Muscle layer of colon (tissue), 2 donors: ENCODE measurements around the gene RNF225.

ENCODE experiments used
- H3K27ac ChIP-seq: one replicate; pipeline ENCODE4 v1.7.0; 2013; ENCODE audit warnings: low read depth, mild to moderate bottlenecking, low read length, moderate library complexity
- H3K27me3 ChIP-seq, 2 donors: one replicate each; pipeline ENCODE4 v1.7.0; 2013; ENCODE audit warnings: low read length in 2 of 2, mild to moderate bottlenecking in 2 of 2; ENCODE audit not compliant: insufficient read depth in 2 of 2, control insufficient read depth in 1 of 2
- H3K36me3 ChIP-seq: one replicate; pipeline ENCODE4 v1.7.0; 2013; ENCODE audit warnings: mild to moderate bottlenecking, low read length; ENCODE audit not compliant: insufficient read depth
- H3K4me1 ChIP-seq: one replicate; pipeline ENCODE4 v1.7.0; 2013; ENCODE audit warnings: mild to moderate bottlenecking, low read length; ENCODE audit not compliant: insufficient read depth
- H3K4me3 ChIP-seq, 2 donors: one replicate each; pipeline ENCODE4 v1.7.0; 2013; ENCODE audit warnings: low read length in 2 of 2, low read depth in 1 of 2, mild to moderate bottlenecking in 1 of 2, moderate library complexity in 1 of 2
- H3K9ac ChIP-seq: one replicate; pipeline ENCODE4 v1.7.0; 2013; ENCODE audit warnings: low read length
- H3K9me3 ChIP-seq: one replicate; pipeline ENCODE4 v1.7.0; 2013; ENCODE audit warnings: mild to moderate bottlenecking, low read length
- donor health status: abdominal sarcoma.
- donor health status: Adenocarcinoma of cecum.

The RNF225 gene

DNA sequence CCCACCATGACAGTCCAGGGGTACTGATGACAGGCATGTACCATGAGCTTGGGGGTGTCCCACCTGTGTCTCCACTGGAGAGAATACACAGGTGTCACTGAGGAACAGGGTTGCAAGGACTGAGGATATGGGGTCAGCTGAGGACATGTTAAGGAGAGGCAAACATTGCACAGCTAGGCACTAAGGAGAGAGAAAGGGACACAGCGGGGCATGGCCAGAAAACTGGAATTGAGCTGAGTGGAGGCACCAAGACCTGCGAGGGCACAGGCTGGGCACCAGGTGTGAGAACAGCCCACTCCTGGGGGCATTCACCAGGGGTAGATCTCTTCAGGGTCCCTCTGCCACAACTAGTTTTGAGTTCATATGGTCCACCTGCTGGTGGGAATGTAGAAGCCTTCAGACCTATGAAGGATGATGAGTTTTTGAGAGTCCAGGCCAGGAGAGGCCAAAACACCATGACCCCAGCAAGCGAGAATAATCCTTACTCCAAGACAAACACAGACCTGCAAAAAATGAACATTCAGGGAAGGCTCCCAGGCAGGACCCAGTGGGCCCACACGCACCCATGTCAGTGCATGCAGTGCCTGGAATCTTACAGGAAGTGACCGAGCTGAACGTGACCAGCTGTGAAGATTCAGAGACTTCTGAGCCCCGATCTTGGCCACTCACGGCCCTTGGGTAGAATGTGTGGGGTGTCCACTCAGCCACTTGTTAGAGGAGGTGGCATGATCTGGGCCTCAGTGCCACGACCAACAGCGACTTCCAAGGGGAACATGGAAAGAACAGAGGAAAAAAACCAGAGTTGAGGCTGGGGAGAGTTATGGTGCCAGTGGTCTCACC, 11.6 kb downstream of the RNF225 start:
- Histone ChIP-seq H3K27ac (peak overlapping the region; percentile 98), H3K27me3 (no peaks in the 10 kb centered on the region), H3K36me3 (no peaks in the 10 kb centered on the region), H3K9me3 (no peaks in the 10 kb centered on the region), H3K9ac (peak overlapping the region; percentile 72), H3K4me3 (peak overlapping the region in 1 of 2 donors; percentile 93), H3K4me1 (peaks cover 20% of the 10 kb centered on the region)

DNA sequence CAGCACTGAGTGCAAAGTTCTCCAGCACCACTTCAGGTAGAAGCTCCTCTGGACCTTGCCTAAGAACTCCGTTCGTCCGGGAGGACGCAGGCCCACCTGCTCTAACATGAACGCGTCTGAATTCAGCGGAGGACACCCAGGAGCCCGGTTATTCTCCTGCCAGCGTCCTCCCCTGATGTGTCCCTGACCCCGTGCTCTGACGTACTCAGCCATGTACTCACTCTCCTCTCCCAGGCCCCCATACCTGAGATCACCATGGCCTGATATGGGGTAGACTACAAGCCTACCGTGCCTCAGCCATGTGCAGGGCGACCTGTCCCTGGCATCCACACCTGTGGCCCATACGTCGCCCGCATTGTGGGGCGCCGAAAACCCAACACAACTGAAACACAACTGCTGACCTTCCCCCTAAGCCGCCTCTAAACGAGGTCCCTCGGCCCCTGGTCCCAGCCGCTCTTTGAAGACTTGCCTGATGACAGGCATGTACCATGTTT, 12.2 kb downstream of the RNF225 start:
- peaks cover 20% of the 10 kb centered on the region for H3K4me1 ChIP-seq
- peak overlapping the region; percentile 72 for H3K9ac ChIP-seq
- H3K4me3 ChIP-seq: peak overlapping the region; percentile 93 to 100
- H3K36me3 ChIP-seq: no peaks in the 10 kb centered on the region
- no peaks in the 10 kb centered on the region for H3K9me3 ChIP-seq
- H3K27ac ChIP-seq: peak overlapping the region; percentile 98
- H3K27me3 ChIP-seq: no peaks in the 10 kb centered on the region

DNA sequence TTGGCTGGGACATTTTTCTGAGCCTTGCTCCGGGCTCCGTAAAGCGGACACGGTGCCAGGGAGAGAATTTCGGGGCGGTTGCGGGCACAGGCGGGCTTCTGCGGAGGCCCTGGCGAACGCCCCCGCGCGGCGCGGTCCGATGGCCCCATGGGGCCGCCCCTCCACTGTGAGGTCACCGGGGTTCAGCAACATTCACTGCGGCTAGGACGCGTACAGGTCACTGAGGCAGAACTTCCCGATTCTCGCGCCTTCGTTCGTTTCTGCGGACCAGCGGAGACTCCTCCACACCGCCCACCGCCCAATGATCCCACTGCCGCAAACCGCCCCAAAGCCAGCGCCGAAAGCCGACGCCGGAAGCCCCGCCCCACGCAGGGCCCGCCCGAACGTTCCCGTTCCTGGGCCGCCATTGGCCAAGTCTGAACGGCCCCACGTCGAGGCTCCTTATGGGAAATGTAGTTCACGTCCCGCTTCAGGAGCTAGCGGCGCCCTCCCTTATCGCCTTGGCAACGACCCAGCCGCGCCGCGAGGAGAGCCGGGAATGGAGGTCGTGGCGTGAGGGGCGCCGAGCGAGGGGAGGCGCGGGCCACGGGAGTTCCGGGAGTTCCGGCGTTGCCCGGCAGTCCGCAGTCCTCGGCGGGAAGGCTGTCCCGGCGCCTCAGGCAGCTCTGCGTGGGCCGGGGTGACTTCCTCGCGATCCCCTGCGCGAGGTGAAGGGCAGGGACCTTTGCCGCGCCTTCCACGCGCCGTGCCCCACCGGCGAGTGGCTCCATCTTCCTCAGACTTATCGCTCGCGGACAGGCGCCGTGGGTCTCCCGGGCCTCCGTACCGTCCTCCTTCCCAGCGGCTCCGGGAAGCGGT, 12.9 kb downstream of the RNF225 start, which contains the start of gene ZNF584:
ZNF584 (plus strand) TSS at position 498 of the 858 bp plus-strand sequence. CDS start 499 bp downstream, outside the sequence.
- no peaks in the 10 kb centered on the region for H3K9me3 ChIP-seq
- H3K4me3 ChIP-seq: peak within 1 kb of the TSS; percentile 93 to 100
- no peaks in the 10 kb centered on the region for H3K36me3 ChIP-seq
- H3K27ac ChIP-seq: peak within 1 kb of the TSS; percentile 98
- peak within 1 kb of the TSS; percentile 72 for H3K9ac ChIP-seq
- peaks cover 20% of the 10 kb centered on the region for H3K4me1 ChIP-seq
- no peaks in the 10 kb centered on the region for H3K27me3 ChIP-seq

DNA sequence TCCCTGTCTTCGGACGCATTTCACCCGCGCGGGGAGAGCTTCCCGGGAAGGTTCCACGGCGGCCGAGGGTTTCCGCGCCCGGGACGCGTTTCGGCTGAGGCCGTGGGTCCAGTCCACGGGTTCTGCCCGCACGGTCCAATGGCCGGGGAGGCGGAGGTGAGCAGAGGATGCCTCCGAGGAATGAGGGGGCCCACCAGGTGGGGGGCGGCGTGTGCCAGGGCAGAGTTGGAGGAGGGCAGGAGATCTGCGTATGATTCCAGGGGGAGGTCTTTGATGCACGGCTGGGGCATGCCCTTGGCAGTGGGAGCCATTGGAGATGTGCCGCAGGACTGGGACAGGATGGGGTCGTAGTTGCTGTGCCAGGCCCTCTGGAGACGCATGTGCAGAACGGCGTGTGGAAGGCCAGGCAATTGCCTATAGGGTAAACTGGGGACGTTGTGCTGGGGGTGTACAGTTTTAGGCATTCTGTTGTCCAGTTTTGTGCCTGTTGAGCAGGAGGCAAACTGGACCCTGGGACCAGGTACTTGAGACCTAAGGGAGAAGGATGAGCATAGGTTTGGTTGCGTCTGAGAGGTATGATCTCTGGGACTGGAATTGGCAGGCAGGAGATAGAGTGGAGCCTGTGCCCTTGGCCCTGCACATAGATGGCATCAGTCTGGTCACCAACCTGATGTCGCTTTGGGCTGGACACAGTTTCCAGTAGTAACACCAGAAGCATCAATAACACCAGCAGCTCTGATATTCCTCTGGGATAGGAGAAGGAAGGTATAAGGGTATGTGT, 13.7 kb downstream of the RNF225 start:
- H3K4me1 ChIP-seq: peaks cover 20% of the 10 kb centered on the region
- H3K9ac ChIP-seq: peak overlapping the region; percentile 72
- no peaks in the 10 kb centered on the region for H3K36me3 ChIP-seq
- H3K27ac ChIP-seq: peak overlapping the region; percentile 98
- no peaks in the 10 kb centered on the region for H3K27me3 ChIP-seq
- peak overlapping the region; percentile 93 to 100 for H3K4me3 ChIP-seq
- no peaks in the 10 kb centered on the region for H3K9me3 ChIP-seq

DNA sequence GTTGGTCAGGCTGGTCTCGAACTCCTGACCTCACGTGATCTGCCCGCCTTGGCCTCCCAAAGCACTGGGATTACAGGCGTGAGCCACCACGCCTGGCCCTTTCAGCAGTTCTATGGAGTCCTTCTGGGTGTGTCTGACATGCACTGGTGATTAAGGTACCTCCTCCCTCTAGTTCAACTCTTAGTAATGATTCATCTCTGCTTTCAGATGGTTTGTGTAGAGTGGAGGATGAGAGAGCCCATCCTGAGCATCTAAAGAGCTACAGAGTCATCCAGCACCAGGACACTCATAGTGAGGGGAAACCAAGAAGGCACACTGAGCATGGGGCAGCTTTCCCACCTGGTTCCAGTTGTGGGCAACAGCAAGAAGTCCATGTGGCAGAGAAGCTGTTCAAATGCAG, 21.1 kb downstream of the RNF225 start:
- no peak overlapping the region for H3K9ac ChIP-seq
- no peaks in the 10 kb centered on the region for H3K4me1 ChIP-seq
- H3K27me3 ChIP-seq: no peaks in the 10 kb centered on the region
- no peak overlapping the region for H3K4me3 ChIP-seq
- peaks cover 40% of the 10 kb centered on the region for H3K36me3 ChIP-seq
- H3K9me3 ChIP-seq: no peaks in the 10 kb centered on the region
- no peak overlapping the region for H3K27ac ChIP-seq

DNA sequence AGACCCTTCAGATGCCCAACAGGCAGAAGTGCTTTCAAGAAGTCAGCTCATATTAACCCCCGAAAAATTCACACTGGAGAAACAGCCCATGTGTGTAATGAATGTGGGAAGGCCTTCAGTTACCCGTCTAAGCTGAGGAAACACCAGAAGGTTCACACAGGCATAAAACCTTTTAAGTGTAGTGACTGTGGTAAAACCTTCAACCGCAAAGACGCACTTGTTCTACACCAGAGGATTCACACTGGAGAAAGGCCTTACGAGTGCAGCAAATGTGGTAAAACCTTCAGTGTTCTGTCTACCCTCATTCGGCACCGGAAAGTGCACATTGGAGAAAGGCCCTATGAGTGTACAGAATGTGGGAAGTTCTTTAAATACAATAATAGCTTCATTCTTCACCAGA, 21.6 kb downstream of the RNF225 start:
- Histone ChIP-seq H3K36me3 (peaks cover 40% of the 10 kb centered on the region), H3K4me3 (no peak overlapping the region), H3K27ac (no peak overlapping the region), H3K4me1 (no peaks in the 10 kb centered on the region), H3K9me3 (no peaks in the 10 kb centered on the region), H3K9ac (no peak overlapping the region), H3K27me3 (no peaks in the 10 kb centered on the region)

DNA sequence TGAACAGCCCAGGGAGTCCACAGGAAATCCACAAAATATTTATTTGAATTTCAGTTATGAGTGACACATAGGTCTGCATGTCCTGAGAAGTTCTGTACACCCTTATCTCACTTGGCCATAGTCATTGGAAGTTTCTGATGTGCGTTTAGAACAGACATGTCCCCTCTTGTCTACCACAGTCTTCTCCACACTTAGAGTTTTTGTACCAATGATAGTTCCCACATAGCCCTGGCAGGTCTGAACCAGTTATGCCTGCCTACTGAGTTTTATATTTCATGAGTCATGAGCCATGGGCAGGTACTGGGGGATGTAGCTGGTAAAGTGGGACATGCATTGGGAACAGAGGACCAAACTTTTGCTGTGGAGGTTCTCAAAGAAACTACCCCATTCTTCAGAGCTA, 33.2 kb downstream of the RNF225 start:
- H3K27me3 ChIP-seq: no peaks in the 10 kb centered on the region
- H3K27ac ChIP-seq: no peak overlapping the region
- no peaks in the 10 kb centered on the region for H3K4me1 ChIP-seq
- no peak overlapping the region for H3K4me3 ChIP-seq
- H3K9me3 ChIP-seq: peaks cover 48% of the 10 kb centered on the region
- no peak overlapping the region for H3K9ac ChIP-seq
- H3K36me3 ChIP-seq: peaks cover 15% of the 10 kb centered on the region

DNA sequence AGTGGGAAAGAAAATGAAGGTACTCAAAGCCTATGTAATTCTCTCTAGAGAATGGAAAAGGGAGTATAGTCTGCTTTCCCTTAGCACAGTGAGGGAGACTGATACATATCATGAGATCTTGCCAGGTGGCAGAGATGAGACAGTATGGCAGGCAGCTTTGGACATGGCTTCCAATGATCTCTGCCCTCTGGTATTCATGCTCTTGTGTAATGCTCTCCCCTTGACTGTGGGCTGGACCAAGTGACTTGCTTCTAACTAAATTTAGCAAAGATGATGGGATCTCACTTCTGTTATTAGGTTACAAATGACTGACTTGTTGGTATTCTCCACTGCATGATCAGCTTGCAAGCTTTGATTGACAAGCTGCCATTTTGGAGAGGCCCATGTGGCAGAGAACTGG, 34.3 kb downstream of the RNF225 start:
- H3K27ac ChIP-seq: no peak overlapping the region
- no peak overlapping the region for H3K9ac ChIP-seq
- no peaks in the 10 kb centered on the region for H3K4me1 ChIP-seq
- peak overlapping the region in 1 of 2 donors; percentile 8 for H3K4me3 ChIP-seq
- no peaks in the 10 kb centered on the region for H3K27me3 ChIP-seq
- peaks cover 59% of the 10 kb centered on the region for H3K9me3 ChIP-seq
- H3K36me3 ChIP-seq: peaks cover 27% of the 10 kb centered on the region

DNA sequence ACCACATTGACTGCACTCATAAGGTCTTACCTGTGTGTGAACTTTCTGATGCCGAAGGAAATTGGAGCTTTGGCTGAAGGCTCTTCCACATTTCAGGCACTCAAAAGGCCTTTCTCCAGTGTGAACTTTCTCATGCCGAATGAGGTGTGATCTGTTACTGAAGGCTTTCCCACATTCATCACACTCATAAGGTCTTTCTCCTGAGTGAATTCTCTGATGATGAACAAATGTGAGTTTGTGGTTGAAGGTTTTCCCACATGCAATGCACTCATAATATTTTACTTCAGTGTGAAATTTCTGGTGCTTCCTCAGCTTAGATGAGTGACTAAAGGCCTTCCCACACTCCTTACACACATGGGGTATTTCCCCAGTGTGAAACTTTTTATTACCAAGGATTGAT, 38.8 kb downstream of the RNF225 start:
- Histone ChIP-seq H3K27ac (no peak overlapping the region), H3K27me3 (no peaks in the 10 kb centered on the region), H3K4me1 (peaks cover 3% of the 10 kb centered on the region), H3K9ac (no peak overlapping the region), H3K36me3 (peaks cover 50% of the 10 kb centered on the region), H3K9me3 (peaks cover 79% of the 10 kb centered on the region), H3K4me3 (peak overlapping the region in 1 of 2 donors; percentile 36)

DNA sequence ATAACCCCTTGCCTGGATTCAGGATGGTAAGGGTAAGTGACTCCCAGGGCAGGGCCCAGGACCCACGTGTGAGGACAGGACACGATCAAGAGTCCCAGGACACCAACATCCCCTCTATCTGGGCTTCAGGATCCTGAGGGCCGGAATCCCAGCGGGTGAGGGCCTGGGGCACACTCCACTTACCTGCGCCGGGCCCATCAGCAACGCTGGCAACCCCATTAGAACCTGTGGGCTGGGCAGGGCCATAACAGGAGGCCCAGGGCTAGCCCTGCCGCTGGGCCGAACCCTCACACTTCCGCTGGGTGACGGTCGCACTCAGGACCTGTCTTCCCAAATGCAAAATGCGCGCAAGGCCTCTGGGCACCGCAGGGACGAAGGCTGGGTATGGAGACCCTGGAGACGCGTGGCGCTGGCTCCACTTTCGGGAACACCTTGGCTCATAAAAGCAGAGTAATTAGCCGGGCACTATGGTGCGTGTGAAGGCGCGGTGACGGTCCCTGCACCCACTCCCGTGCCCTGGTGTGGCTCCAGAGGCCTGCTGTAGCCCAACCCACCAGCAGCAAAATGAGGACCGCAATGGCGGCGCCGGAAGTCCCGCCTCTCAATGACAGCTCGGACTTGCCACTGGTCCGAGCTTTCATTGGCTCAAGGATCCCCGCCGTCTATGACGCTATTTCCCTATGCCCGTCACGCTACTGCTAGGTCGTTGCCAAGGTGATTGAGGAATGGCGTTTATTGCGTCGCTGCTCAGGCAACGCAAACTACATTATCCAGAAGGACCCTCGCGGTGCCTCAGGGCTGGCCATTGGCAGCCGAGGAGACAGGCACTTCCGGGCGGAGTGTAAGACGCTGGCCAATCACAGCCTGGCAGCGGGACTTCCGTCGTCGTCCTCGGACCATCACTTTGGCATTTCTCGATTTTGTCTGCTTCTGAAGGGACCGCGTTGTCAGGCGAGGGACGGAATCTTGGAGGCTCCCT, 44.4 kb downstream of the RNF225 start, which contains the start of gene ZNF132:
ZNF132 (minus strand) TSS at position 578 of the 979 bp plus-strand sequence; CDS start at position 246, 332 bp downstream.
- H3K4me3 ChIP-seq: peak within 1 kb of the TSS; percentile 78 to 82
- peaks cover 15% of the 10 kb centered on the region for H3K4me1 ChIP-seq
- peak within 1 kb of the TSS; percentile 63 for H3K27ac ChIP-seq
- no peaks in the 10 kb centered on the region for H3K27me3 ChIP-seq
- H3K9ac ChIP-seq: peak within 1 kb of the TSS; percentile 5
- H3K36me3 ChIP-seq: peaks cover 23% of the 10 kb centered on the region
- peaks cover 30% of the 10 kb centered on the region for H3K9me3 ChIP-seq
